Astrocyte of the hippocampus (primary cell): ENCODE measurements around the gene RFX4.

ENCODE experiments used
- DNase-seq: peaks from one replicate; pipeline ENCODE4 v3.0.0; 2011; ENCODE audit warnings: low read depth, low spot score

RFX4 gene

GRCh38 chr12:106645465-106646330 is 62.9 kb downstream of the RFX4 start:
- no peak for DNase-seq

- DNase-seq: no peak
Observed at GRCh38 chr12:106646472-106646871, 63.7 kb downstream of the RFX4 start.

GRCh38 chr12:106647793-106648514 is 65.2 kb downstream of the RFX4 start:
- DNase-seq: no peak

DNA sequence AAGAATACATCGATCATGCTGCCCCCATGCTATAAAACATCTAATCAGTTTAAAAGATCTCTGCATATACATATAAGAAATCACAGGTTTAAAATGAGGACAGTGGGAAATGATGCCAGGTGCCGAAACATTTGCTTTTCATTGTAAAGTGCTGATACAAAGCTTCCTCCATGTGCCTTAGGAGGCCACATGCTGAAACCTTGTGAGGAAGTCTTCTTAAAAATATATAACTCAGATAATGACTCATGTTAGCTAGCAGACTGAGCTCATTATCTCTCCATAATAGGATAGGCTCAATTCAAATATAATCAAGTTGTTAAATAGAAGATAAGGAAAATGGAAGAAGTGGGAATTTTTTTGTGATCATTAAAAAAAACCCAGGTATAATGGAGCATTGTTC is 65.9 kb downstream of the RFX4 start:
- no peak for DNase-seq

DNA sequence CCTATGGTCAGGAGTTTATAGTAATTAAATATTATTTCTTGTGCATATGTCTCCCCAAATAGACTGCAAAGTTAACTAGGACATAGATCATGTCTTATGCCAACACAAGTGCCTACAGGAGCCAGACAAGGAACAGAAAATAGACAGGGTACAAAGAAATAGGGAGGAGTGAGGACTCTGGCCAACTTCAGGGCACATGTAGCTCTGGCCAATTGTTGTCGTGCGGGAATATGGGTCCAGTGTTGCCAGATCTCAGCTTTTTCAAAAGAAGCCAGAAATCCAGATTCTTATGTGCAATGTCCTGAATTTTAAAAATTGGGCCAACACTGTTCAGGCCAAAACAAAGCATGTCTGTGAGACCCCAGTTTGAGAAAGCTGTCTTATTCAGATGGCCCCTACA is 68.7 kb downstream of the RFX4 start:
- DNase-seq: no peak

GRCh38 chr12:106652510-106653015 is 69.8 kb downstream of the RFX4 start:
- DNase-seq: no peak

GRCh38 chr12:106655577-106655976 is 72.8 kb downstream of the RFX4 start:
- DNase-seq: no peak

DNA sequence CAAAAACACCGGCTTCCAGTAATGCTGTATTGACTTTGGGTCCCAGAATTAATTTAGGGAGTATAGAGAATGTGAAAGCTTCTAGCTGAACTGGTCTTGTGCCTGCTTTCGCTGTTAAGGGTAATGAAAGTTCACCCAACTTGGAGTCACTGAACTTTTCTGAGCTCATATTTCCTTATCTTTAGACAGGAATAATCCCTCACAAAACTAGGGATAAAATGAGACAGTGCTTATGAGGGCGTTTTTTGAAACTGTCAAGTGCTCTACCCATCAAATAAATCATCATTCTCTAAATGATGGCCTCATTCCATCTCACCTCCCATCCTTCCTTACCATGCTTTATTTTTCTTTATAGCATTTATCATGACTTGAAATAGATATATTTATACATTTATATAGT is 74.7 kb downstream of the RFX4 start:
- no peak for DNase-seq

DNA sequence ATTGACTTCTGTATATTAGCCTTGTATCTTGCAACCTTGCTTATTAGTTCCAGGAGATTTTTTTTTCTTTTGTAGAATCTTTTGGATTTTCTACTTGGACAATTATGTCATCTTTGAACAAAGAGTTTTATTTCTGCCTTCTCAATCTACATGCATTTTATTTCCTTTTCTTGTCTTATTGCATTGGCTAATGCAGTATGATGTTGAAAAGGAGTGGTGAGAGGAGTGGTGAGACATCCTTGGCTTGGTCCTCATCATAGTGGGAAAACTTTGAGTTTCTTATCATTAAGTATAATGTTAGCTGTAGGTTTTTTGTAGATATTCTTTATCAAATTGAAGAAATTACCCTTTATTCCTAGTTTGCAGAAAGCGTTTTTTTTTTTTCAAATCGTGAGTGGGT is 80.6 kb downstream of the RFX4 start:
- no peak for DNase-seq

GRCh38 chr12:106669216-106669615 is 86.4 kb downstream of the RFX4 start:
- DNase-seq: no peak

DNA sequence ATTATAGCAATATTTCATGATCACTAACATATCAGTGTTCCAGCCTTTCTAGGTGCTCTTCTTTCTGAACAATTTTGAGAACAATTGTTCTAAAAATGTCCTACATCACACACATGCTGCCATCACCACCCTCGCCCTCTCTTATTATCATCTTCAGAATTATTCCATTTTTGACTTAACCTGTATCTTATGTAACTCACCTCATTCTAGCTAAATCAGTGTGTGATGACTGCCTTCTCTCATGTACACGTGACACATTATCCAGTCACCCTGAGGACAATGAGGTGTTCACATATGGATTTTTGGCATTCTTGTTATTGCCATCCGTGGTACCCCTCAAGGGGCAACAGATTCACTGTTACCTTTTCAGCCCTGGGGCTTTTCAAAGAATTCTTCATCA is 87.3 kb downstream of the RFX4 start:
- DNase-seq: no peak

GRCh38 chr12:106671840-106672239 is 89.0 kb downstream of the RFX4 start:
- no peak for DNase-seq

- DNase-seq: peak; percentile 22
Observed at GRCh38 chr12:106672314-106673025, 89.7 kb downstream of the RFX4 start.

- DNase-seq: peak; percentile 30
Observed at GRCh38 chr12:106673141-106673540, 90.3 kb downstream of the RFX4 start.

DNA sequence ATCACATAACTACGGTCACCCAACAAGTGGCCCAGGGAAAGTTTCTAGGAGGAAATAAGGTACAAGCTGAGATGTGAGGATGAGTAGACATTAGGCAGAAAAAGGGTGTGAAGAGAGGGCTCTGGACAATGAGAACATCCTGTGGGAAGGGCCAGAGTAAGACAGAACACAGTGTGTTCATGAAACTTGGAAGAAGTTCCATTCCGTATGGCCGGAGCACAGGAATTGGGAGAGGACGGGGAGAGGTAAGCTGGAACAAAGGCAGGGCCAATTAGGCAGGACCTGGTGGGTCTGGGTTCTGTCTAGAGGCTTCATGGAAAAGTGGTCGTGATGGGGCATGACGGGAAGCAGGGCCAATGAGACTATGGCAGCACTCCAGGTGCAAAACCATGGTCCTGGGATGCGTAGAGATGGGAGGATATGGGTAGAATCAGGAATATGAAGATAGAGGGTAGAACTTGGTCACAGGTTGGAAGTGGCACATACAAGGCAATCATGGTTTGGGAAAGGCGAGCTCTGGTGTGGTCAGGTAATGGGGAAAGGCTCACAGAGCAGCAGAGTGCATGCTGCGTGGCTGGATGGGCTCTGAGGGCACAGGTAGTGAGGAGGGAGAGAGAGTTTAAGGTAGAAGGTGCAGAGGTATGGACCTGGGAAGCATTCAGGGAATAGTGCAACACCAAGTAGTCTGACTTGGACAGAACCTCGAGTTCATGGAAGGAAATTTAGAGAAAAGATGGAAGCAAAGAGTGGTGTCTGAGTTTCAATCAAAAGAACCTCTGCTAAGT is 93.0 kb downstream of the RFX4 start:
- no peak for DNase-seq

- DNase-seq: no peak
Observed at GRCh38 chr12:106679574-106679973, 96.8 kb downstream of the RFX4 start.

- DNase-seq: no peak
Observed at GRCh38 chr12:106680280-106680679, 97.5 kb downstream of the RFX4 start.

GRCh38 chr12:106681210-106681609 is 98.4 kb downstream of the RFX4 start:
- no peak for DNase-seq

GRCh38 chr12:106682594-106683234 is 99.9 kb downstream of the RFX4 start:
- peak; percentile 22 for DNase-seq

- DNase-seq: no peak
Observed at GRCh38 chr12:106684497-106684896, 101.7 kb downstream of the RFX4 start.

GRCh38 chr12:106685381-106685780 is 102.6 kb downstream of the RFX4 start:
- DNase-seq: no peak
